Ectodermal cell (in vitro differentiated cells): ENCODE measurements around the gene ST8SIA5.

Experiments used
- H3K27ac ChIP-seq: 2 replicates; pipeline ENCODE4 v1.7.0; 2013; ENCODE audit warnings: mild to moderate bottlenecking, low read depth, low read length; ENCODE audit not compliant: insufficient read depth, poor library complexity, severe bottlenecking
- H3K27me3 ChIP-seq: 2 replicates; pipeline ENCODE4 v1.7.0; 2013; ENCODE audit warnings: mild to moderate bottlenecking, low read length; ENCODE audit not compliant: insufficient read depth, control insufficient read depth, poor library complexity, severe bottlenecking
- H3K36me3 ChIP-seq: one replicate; pipeline ENCODE4 v1.7.0; 2013; ENCODE audit warnings: low read length; ENCODE audit not compliant: control insufficient read depth, insufficient read depth
- H3K4me1 ChIP-seq: one replicate; pipeline ENCODE4 v1.7.0; 2013; ENCODE audit warnings: low read length; ENCODE audit not compliant: control insufficient read depth, insufficient read depth
- H3K4me3 ChIP-seq: 2 replicates; pipeline ENCODE4 v1.7.0; 2013; ENCODE audit warnings: low read depth, low read length, control low read depth; ENCODE audit not compliant: insufficient read depth
- H3K9me3 ChIP-seq: 2 replicates; pipeline ENCODE4 v1.7.0; 2013; ENCODE audit warnings: mild to moderate bottlenecking, low read length, moderate library complexity; ENCODE audit not compliant: control insufficient read depth
- WGBS, 2 experiments: methylation state at CpG; one replicate each; pipeline ENCODE4 v1.1.7; 2013; ENCODE audit warnings: missing lambda C conversion rate in 2 of 2; 5-methylcytosine and 5-hydroxymethylcytosine counted together

The ST8SIA5 gene

DNA sequence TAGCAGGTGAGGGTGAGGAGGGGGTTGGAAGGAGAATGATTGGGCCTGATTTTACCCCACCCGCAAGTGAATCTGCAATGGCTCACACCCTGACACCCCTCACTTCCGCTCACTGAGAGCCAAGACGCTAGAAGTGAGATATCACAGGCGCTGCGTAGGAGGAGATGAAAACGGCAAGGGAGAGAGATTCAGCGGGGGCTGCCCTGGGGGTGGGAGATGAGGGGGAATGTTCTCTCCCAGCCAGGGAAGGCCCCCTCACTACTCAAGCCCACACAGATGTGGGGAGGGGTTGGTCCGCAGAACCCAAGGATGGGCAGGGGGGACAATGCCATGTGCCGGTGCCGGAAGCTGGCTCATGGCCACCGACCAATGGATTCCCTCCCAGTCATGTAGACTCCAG is 132.7 kb downstream of the ST8SIA5 start:
- Histone ChIP-seq H3K4me1 (no peaks in the 10 kb centered on the region), H3K27ac (no peak overlapping the region), H3K27me3 (no peaks in the 10 kb centered on the region), H3K4me3 (no peak overlapping the region), H3K36me3 (no peaks in the 10 kb centered on the region), H3K9me3 (no peaks in the 10 kb centered on the region)
- WGBS, 2 experiments, result 93 to 95% methylated on average over 11 of the region's 11 CpGs

DNA sequence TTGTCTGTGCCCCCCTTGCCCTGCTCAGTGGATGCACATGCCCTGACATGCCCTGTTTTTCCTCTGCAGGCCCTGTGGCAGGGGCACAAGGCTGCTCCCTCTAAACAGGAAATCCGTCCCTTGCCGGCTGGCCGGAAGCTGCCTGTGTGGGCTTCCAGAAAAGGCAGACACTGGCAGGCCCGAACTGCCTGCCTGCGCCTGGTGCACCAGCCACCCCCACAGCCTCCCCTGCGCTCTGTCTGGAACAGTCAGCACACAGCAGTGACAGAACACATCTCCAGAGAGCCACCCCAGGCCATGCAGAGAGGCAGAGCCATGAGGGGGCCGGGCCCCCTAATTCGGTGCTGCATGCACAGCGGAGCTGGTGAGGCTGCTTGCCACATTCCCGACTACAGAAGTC is 133.3 kb downstream of the ST8SIA5 start:
- 89 to 92% methylated on average over 10 of the region's 10 CpGs for whole genome bisulfite sequencing, 2 experiments
- Histone ChIP-seq H3K27ac (no peak overlapping the region), H3K36me3 (no peaks in the 10 kb centered on the region), H3K27me3 (no peaks in the 10 kb centered on the region), H3K4me3 (no peak overlapping the region), H3K4me1 (no peaks in the 10 kb centered on the region), H3K9me3 (no peaks in the 10 kb centered on the region)

DNA sequence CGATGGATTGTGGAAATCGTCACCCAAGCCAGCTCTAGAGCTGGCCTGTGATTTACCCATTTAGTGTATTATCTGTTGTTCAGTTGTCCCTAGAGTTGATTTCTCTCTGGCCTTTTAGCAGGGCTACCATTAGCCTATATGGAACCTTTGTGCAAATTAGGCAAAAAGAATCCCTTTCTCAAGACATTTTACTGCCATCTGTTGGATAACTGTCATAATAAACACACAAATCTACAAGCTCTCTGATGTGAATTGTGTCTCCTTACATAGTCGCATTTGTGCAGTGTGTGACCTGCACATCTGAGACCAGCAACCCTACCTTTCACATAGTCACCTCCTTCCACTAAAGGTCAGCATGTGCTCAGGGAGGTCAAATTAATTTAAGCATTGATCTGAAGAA is 133.9 kb downstream of the ST8SIA5 start:
- Histone ChIP-seq H3K9me3 (no peaks in the 10 kb centered on the region), H3K36me3 (no peaks in the 10 kb centered on the region), H3K4me3 (no peak overlapping the region), H3K27me3 (no peaks in the 10 kb centered on the region), H3K4me1 (no peaks in the 10 kb centered on the region), H3K27ac (no peak overlapping the region)
- 75 to 78% methylated on average over 3 of the region's 3 CpGs for WGBS, 2 experiments

DNA sequence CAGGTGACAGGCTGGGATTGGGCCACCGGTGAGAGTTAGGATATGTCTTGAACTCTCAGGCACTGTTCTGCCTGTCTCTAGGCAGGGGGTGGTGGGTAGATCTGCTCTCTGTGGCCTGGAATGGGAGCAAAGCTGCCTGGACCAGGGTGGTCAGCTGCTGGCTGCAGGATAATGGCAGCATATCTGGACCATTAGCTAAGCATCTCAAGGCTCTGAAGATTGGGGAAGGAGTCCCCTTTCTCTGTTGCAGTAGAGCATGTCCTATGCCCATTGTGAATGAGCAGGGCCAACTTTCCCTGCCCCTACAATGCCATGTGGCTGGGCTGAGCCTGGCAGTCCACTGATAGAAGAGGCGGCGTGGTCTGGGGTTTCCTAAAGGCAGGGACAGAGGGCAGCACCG is 134.4 kb downstream of the ST8SIA5 start:
- Histone ChIP-seq H3K4me1 (no peaks in the 10 kb centered on the region), H3K9me3 (no peaks in the 10 kb centered on the region), H3K27ac (no peak overlapping the region), H3K27me3 (no peaks in the 10 kb centered on the region), H3K36me3 (no peaks in the 10 kb centered on the region), H3K4me3 (no peak overlapping the region)
- 95 to 96% methylated on average over 4 of the region's 4 CpGs for WGBS, 2 experiments

DNA sequence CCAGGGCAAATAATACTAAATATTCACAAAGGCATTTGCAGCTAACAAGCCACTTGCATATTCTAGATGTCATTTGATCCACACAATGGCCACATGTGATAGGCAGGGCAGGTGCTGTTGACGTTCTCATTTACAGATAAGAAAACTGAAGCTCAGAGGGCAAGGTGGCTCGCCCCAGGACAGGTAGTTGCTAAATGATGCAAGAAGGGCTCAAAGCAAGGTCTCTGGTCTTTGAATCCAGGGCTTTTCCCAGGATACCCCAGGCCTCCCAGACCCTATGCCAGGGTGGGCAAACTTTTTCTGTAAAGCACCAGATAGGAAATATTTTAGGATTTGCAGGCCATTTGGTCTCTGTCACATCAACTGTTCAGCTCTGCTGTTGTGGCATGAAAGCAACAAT is 135.0 kb downstream of the ST8SIA5 start:
- Histone ChIP-seq H3K27me3 (no peaks in the 10 kb centered on the region), H3K4me1 (no peaks in the 10 kb centered on the region), H3K9me3 (no peaks in the 10 kb centered on the region), H3K4me3 (no peak overlapping the region), H3K36me3 (no peaks in the 10 kb centered on the region), H3K27ac (no peak overlapping the region)
- WGBS, 2 experiments, result 82 to 87% methylated on average over 2 of the region's 2 CpGs

DNA sequence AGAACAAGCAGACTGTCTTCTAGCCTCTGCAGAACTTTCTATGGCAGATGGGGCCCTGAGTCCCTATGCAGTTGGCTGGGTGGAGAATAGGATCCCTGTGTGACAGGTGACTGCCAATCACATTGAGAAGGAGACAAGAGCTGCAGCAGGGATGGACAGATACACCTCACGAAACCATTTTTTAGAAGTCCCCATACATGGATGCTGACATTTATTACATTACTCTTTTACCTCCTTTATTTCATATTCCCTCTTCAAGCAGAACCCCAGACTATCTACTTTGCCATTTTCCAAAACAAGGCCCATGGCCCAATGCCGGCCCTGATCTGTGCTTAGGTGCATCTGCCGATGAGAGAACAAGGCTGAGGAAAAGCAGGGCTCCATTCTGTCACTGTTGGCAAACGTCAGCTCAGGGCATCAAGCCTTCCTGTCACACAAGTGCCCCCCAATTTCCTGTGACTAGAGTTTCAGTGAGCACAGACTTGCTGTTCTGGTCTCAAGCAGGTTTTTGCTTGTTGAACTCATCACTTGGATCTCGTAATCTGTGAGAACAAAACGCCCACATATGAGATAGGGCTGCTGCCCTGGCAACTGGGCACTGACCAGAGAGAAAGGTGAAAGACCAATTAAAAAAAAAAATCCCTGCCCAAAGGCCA is 135.6 kb downstream of the ST8SIA5 start:
- Histone ChIP-seq H3K27ac (no peak overlapping the region), H3K27me3 (no peaks in the 10 kb centered on the region), H3K36me3 (no peaks in the 10 kb centered on the region), H3K4me3 (no peak overlapping the region), H3K4me1 (no peaks in the 10 kb centered on the region), H3K9me3 (no peaks in the 10 kb centered on the region)
- WGBS, 2 experiments, result 91 to 93% methylated on average over 6 of the region's 6 CpGs

DNA sequence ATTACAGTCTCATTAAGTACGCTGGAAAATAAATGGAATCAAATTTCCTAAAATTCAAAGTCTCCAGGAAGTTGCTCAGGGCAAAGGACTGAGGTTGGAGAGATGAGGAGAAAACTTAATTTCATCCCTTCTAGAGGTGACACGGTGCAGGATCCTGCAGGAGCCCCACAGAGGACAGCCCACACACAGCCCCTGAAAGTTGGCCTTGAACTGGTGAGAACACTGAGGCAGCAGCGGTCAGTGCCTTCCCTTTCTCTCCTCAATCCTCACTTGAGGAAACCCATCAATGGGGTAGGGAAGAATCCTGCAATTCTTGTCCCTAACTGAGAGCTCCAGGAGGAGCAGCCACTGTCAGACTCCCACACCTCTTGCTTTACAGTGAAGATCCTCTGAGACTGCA is 137.3 kb downstream of the ST8SIA5 start:
- Histone ChIP-seq H3K27me3 (no peaks in the 10 kb centered on the region), H3K36me3 (no peaks in the 10 kb centered on the region), H3K4me3 (no peak overlapping the region), H3K4me1 (no peaks in the 10 kb centered on the region), H3K27ac (no peak overlapping the region), H3K9me3 (no peaks in the 10 kb centered on the region)
- WGBS, 2 experiments, result 89 to 91% methylated on average over 3 of the region's 3 CpGs
